DOHH2 (cell line): ENCODE results near the gene GKN2.

Experiments used
- CTCF ChIP-seq: fragments of 200-600 bp; sonication (generic); IDR thresholded peaks from one replicate; pipeline ENCODE4 v1.5.1; 2014; ENCODE audit warnings: antibody characterized with exemption, mild to moderate bottlenecking, low read depth, low read length; ENCODE audit not compliant: poor library complexity, severe bottlenecking
- EZH2phosphoT487 ChIP-seq: fragments of 200-600 bp; sonication (generic); IDR thresholded peaks from 2 replicates; pipeline ENCODE4 v1.6.1; 2017; ENCODE audit warnings: borderline replicate concordance, mild to moderate bottlenecking, antibody characterized with exemption, low read length, moderate library complexity, mixed read lengths

- TF ChIP-seq CTCF (no peak), EZH2phosphoT487 (no peak)
These were observed 13.8 kb downstream of the GKN2 start for GRCh38 chr2:68938938-68939337.
